AG04450 (cell line): ENCODE results near the gene H3-3A. TPM values are rescaled to one million over a fixed set of nuclear protein-coding genes. Genes with fewer than 3 reads are reported as not detected.

Experiments
- CTCF ChIA-PET: fragments of 300-600, 350-600 bp; formaldehyde crosslinking; extraction: SDS; loops from one replicate; lab custom pipeline; 2022; ENCODE audit warnings: antibody characterized with exemption, inconsistent platforms; lab: Charles Lee
- POLR2A ChIA-PET: fragments of 350-600 bp; formaldehyde crosslinking; extraction: SDS; loops from one replicate; lab custom pipeline; 2021; ENCODE audit warnings: antibody characterized with exemption, inconsistent platforms; lab: Yijun Ruan, JAX
- DNase-seq: peaks from one replicate; pipeline ENCODE4 v3.0.0-alpha.2; 2011; ENCODE audit warnings: low read depth, low spot score
- H3K27ac ChIP-seq: one replicate; pipeline ENCODE4 v1.5.1; 2012; ENCODE audit warnings: low read depth, low read length, control low read depth
- H3K27me3 ChIP-seq: one replicate; pipeline ENCODE4 v1.6.0; 2012; ENCODE audit warnings: low read length; ENCODE audit not compliant: control insufficient read depth, insufficient read depth
- H3K4me3 ChIP-seq: 2 replicates; pipeline ENCODE4 v1.5.1; 2011; ENCODE audit warnings: mild to moderate bottlenecking, low read depth, low read length, control low read depth
- H3K9me3 ChIP-seq: 2 replicates; pipeline ENCODE4 v1.5.1; 2012; ENCODE audit warnings: low read length; ENCODE audit not compliant: control insufficient read depth, insufficient read depth
- CTCF ChIP-seq: IDR thresholded peaks from 2 replicates; pipeline ENCODE4 v1.5.1; 2011; ENCODE audit warnings: low read depth, low read length, control low read depth, inconsistent platforms
- polyA plus RNA-seq: library from polyadenylated mRNA; depleted of rRNA; stranded (reverse); fragments of >200 nt; gene quantifications from 2 replicates; pipeline ENCODE4 v1.2.3, GENCODE V29; 2011

H3-3A gene
- polyA plus RNA-seq, 1 experiment: 330 TPM

- CTCF ChIA-PET: interaction anchor here (1.2 to 5.4 kb wide), 2 partner anchors 10 to 49 kb away, joined by 3 to 59 read pairs; no protein-coding TSS in a partner anchor
- TF ChIP-seq CTCF: no peak
- H3K27me3 ChIP-seq: no peaks in the 10 kb centered on the region
- H3K27ac ChIP-seq: no peak overlapping the region
- no peaks in the 10 kb centered on the region for H3K9me3 ChIP-seq
- no peak for DNase-seq
- H3K4me3 ChIP-seq: no peak overlapping the region
- POLR2A ChIA-PET: interaction anchor here (0.6 to 1.5 kb wide), 2 partner anchors 14 to 34 kb away, joined by 3 to 5 read pairs; partner anchors contain the start of gene H3-3A
Measured at GRCh38 chr1:226076378-226076777, 13.9 kb downstream of the H3-3A start.

- TF ChIP-seq CTCF: no peak
- H3K9me3 ChIP-seq: no peaks in the 10 kb centered on the region; the same call in 1 of the 2 replicates
- no peaks in the 10 kb centered on the region for H3K27me3 ChIP-seq
- no peak overlapping the region for H3K27ac ChIP-seq
- ChIA-PET POLR2A (interaction anchor here (1.2 kb wide), 1 partner anchor 12 kb away, joined by 3 read pairs; no protein-coding TSS in a partner anchor), CTCF (interaction anchor here (0.6 to 5.4 kb wide), 4 partner anchors 12 to 330 kb away, joined by 3 to 59 read pairs (median 6); partner anchors contain the start of gene PARP1)
- no peak overlapping the region for H3K4me3 ChIP-seq
- DNase-seq: no peak
Measured at GRCh38 chr1:226078374-226078773, 15.9 kb downstream of the H3-3A start.

GRCh38 chr1:226082587-226082917 lies 20.0 kb downstream of the H3-3A start:
- Histone ChIP-seq H3K27ac (peak overlapping the region; percentile 61), H3K27me3 (no peaks in the 10 kb centered on the region), H3K9me3 (no peaks in the 10 kb centered on the region; the same call in 1 of the 2 replicates), H3K4me3 (peak overlapping the region; percentile 68)
- no peak for DNase-seq
- CTCF ChIA-PET: interaction anchor here (1.1 to 2.7 kb wide), 3 partner anchors 17 to 99 kb away, joined by 4 to 32 read pairs (median 9); no protein-coding TSS in a partner anchor
- TF ChIP-seq CTCF: no peak
- POLR2A ChIA-PET: interaction anchor here (1.9 to 2.0 kb wide), 3 partner anchors 10 to 28 kb away, joined by 13 to 35 read pairs (median 13); partner anchors contain the start of gene H3-3A

GRCh38 chr1:226082959-226083301 lies 20.4 kb downstream of the H3-3A start:
- no peak for DNase-seq
- ChIA-PET CTCF (interaction anchor here (1.1 to 2.7 kb wide), 4 partner anchors 17 to 98 kb away, joined by 4 to 32 read pairs (median 7); no protein-coding TSS in a partner anchor), POLR2A (interaction anchor here (0.7 to 2.0 kb wide), 8 partner anchors 9 to 468 kb away, joined by 3 to 35 read pairs (median 8); partner anchors contain the start of genes H3-3A and SDE2)
- Histone ChIP-seq H3K27ac (peak overlapping the region; percentile 61), H3K27me3 (no peaks in the 10 kb centered on the region), H3K9me3 (no peaks in the 10 kb centered on the region; the same call in 1 of the 2 replicates), H3K4me3 (peak overlapping the region; percentile 68)
- no peak for TF ChIP-seq CTCF

- peak overlapping the region; percentile 61 for H3K27ac ChIP-seq
- no peak for DNase-seq
- TF ChIP-seq CTCF: no peak
- peak overlapping the region; percentile 68 for H3K4me3 ChIP-seq
- ChIA-PET CTCF (interaction anchor here (0.8 to 2.7 kb wide), 7 partner anchors 18 to 98 kb away, joined by 3 to 32 read pairs (median 4); no protein-coding TSS in a partner anchor), POLR2A (interaction anchor here (0.7 to 2.0 kb wide), 8 partner anchors 9 to 468 kb away, joined by 3 to 35 read pairs (median 8); partner anchors contain the start of genes H3-3A and SDE2)
- H3K27me3 ChIP-seq: no peaks in the 10 kb centered on the region
- H3K9me3 ChIP-seq: no peaks in the 10 kb centered on the region; the same call in 1 of the 2 replicates
Measured at GRCh38 chr1:226083302-226084101, 21.0 kb downstream of the H3-3A start.
